ENCODE results near the gene ZNF385B.

Gene ZNF385B

GRCh38 chr2:179532863-179533278 is 328.5 kb downstream of the ZNF385B start:
- no peak for TF ChIP-seq CTCF (IDR thresholded peaks at IDR 0.05; ENCODE audit: low read depth, low read length)

GRCh38 chr2:179528576-179529069 is 332.8 kb downstream of the ZNF385B start:
- TF ChIP-seq CTCF (IDR thresholded peaks at IDR 0.05; ENCODE audit: low read depth, low read length) = no peak
- no peak for DNase-seq (ENCODE audit: extremely low read depth, low read depth)

More at GRCh38 chr2:179532863-179533278, 328.5 kb downstream of the ZNF385B start:
- no peak for DNase-seq (ENCODE audit: extremely low read depth, low read depth)

GRCh38 chr2:179525340-179525739 is 336.1 kb downstream of the ZNF385B start:
- TF ChIP-seq CTCF (IDR thresholded peaks at IDR 0.05; ENCODE audit: low read depth, low read length) = no peak
- no peak for DNase-seq (ENCODE audit: extremely low read depth, low read depth)

- DNase-seq (ENCODE audit: extremely low read depth, low read depth) = no peak
- no peak for TF ChIP-seq CTCF (IDR thresholded peaks at IDR 0.05; ENCODE audit: low read depth, low read length)
These were observed 336.5 kb downstream of the ZNF385B start for GRCh38 chr2:179524809-179525339.

- no peak for TF ChIP-seq CTCF (IDR thresholded peaks at IDR 0.05; ENCODE audit: low read depth, low read length)
- no peak for DNase-seq (ENCODE audit: extremely low read depth, low read depth)
These were observed 339.5 kb downstream of the ZNF385B start for GRCh38 chr2:179521944-179522343.

GRCh38 chr2:179518830-179519229 is 342.6 kb downstream of the ZNF385B start:
- no peak for TF ChIP-seq CTCF (IDR thresholded peaks at IDR 0.05; ENCODE audit: low read depth, low read length)
- DNase-seq (ENCODE audit: extremely low read depth, low read depth) = no peak

- no peak for DNase-seq (ENCODE audit: extremely low read depth, low read depth)
- TF ChIP-seq CTCF (IDR thresholded peaks at IDR 0.05; ENCODE audit: low read depth, low read length) = no peak
These were observed 348.2 kb downstream of the ZNF385B start for GRCh38 chr2:179513181-179513580.
